GM12878 (cell line): ENCODE results near the gene WASF1. TPM values are rescaled to one million over a fixed set of nuclear protein-coding genes. Genes with fewer than 3 reads are reported as not detected.

ENCODE experiments used
- ATAC-seq: fragments of 200-7000 bp; cut with Tn5 transposase; 3 replicates; pipeline ENCODE4 v1.9.1; 2020; ENCODE audit warnings: mild to moderate bottlenecking, moderate library complexity
- BruUV-seq: library from RNA; stranded (reverse); fragments of 400-500 nt; replicated peaks from 2 replicates; lab custom pipeline; 2021; lab: Mats Ljungman, UMichigan
- CTCF ChIA-PET: fragments of 300-600 bp; sonication (Branson Sonifier 250); formaldehyde crosslinking; extraction: SDS; loops from one replicate; lab custom pipeline; 2021; ENCODE audit warnings: inconsistent platforms; lab: Yijun Ruan, JAX
- POLR2A ChIA-PET: fragments of 350-600 bp; formaldehyde crosslinking; extraction: SDS; loops from one replicate; lab custom pipeline; 2021; ENCODE audit warnings: inconsistent platforms; lab: Charles Lee
- RAD21 ChIA-PET: fragments of 300-600 bp; sonication (Branson Sonifier 250); formaldehyde crosslinking; loops from one replicate; lab custom pipeline; 2023; ENCODE audit warnings: antibody characterized with exemption; ENCODE audit not compliant: unreplicated experiment; lab: Charles Lee
- SMC1A ChIA-PET: fragments of 300-600 bp; sonication (Branson Sonifier 250); formaldehyde crosslinking; loops from one replicate; lab custom pipeline; 2023; ENCODE audit not compliant: unreplicated experiment, uncharacterized antibody; lab: Charles Lee
- DNase-seq: peaks from one replicate; pipeline ENCODE4 v3.0.0-alpha.2; 2011; ENCODE audit warnings: low read depth, low spot score
- FAIRE-seq: peaks from 3 replicates; lab custom pipeline; 2011; peaks lifted over from hg19 to GRCh38; lab: Jason Lieb, UNC
- H2AFZ ChIP-seq: 2 replicates; pipeline ENCODE4 v1.6.0; 2011; ENCODE audit warnings: low read depth, low read length, control low read depth; ENCODE audit not compliant: control insufficient read depth
- H3K27ac ChIP-seq: 2 replicates; pipeline ENCODE4 v1.5.1; 2011; ENCODE audit warnings: control low read depth; ENCODE audit not compliant: control insufficient read depth, insufficient read depth
- H3K27me3 ChIP-seq, 2 experiments: replicated peaks in 1 of 2; 2 replicates each; pipeline versions ENCODE4 v1.6.0 to v1.6.1; 2011; ENCODE audit warnings: low read length in 1 of 2; ENCODE audit not compliant: control insufficient read depth in 2 of 2, insufficient read depth in 2 of 2
- H3K36me3 ChIP-seq, 2 experiments: 2 replicates each; pipeline ENCODE4 v1.5.1; 2011; ENCODE audit warnings: low read length in 1 of 2; ENCODE audit not compliant: control insufficient read depth in 2 of 2, insufficient read depth in 2 of 2
- H3K4me1 ChIP-seq: 2 replicates; pipeline ENCODE4 v1.6.1; 2011; ENCODE audit warnings: mild to moderate bottlenecking, low read length, moderate library complexity, mixed read lengths; ENCODE audit not compliant: control insufficient read depth, insufficient read depth
- H3K4me2 ChIP-seq: 2 replicates; pipeline ENCODE4 v1.6.0; 2011; ENCODE audit warnings: control low read depth; ENCODE audit not compliant: control insufficient read depth, insufficient read depth
- H3K4me3 ChIP-seq: fragments of 200-600 bp; sonication (generic); 2 replicates; pipeline ENCODE4 v1.5.1; 2016
- H3K79me2 ChIP-seq: 2 replicates; pipeline ENCODE4 v1.6.0; 2011; ENCODE audit warnings: low read length; ENCODE audit not compliant: control insufficient read depth, insufficient read depth
- H3K9ac ChIP-seq: 2 replicates; pipeline ENCODE4 v1.8.0; 2011; ENCODE audit warnings: low read length, control low read depth, mixed read lengths; ENCODE audit not compliant: control insufficient read depth, insufficient read depth
- H3K9me3 ChIP-seq: replicated peaks from 3 replicates; pipeline ENCODE4 v1.5.1; 2011; ENCODE audit warnings: mild to moderate bottlenecking, low read length; ENCODE audit not compliant: control insufficient read depth, insufficient read depth
- H4K20me1 ChIP-seq: 2 replicates; pipeline ENCODE4 v1.6.0; 2011; ENCODE audit not compliant: control insufficient read depth, insufficient read depth
- HDAC6 ChIP-seq: fragments of 200-600 bp; sonication (generic); IDR thresholded peaks from one replicate; pipeline ENCODE4 v1.8.0; 2017; ENCODE audit warnings: antibody characterized with exemption; ENCODE audit not compliant: unreplicated experiment
- IKZF2 ChIP-seq, 2 experiments: fragments of 450-650 bp; IDR thresholded peaks; 2 replicates each; pipeline ENCODE4 v1.6.1; 2017; ENCODE audit warnings: mild to moderate bottlenecking in 2 of 2, moderate library complexity in 2 of 2
- TBL1XR1 ChIP-seq: IDR thresholded peaks from 2 replicates; pipeline ENCODE4 v1.6.1; 2012; ENCODE audit warnings: low read depth, low read length, improper control_type of control experiment
- WRNIP1 ChIP-seq: IDR thresholded peaks from 2 replicates; pipeline ENCODE4 v1.6.1; 2011; ENCODE audit warnings: low read depth, low read length, improper control_type of control experiment, borderline replicate concordance
- WGBS: methylation state at CpG from one replicate; pipeline ENCODE4 v1.1.6; 2016; ENCODE audit warnings: low lambda C conversion rate; ENCODE audit not compliant: insufficient replicate concordance, insufficient coverage; ENCODE audit errors: missing lambda C conversion rate; 5-methylcytosine and 5-hydroxymethylcytosine counted together
- in situ Hi-C: fragments of 300-500 bp; cut with MboI; formaldehyde crosslinking; loops from 9 replicates; pipeline ENCODE4 v1.14.3; 2018; ENCODE audit warnings: mixed read lengths
- intact Hi-C: fragments of 100-400 bp; cut with micrococcal nuclease; formaldehyde crosslinking; loops from one replicate; pipeline ENCODE4 v1.14.2; 2022; ENCODE audit not compliant: unreplicated experiment
- polyA plus RNA-seq, 11 experiments: library from polyadenylated mRNA; depleted of rRNA in 4 of 11; unstranded in 6 of 11; stranded (reverse) in 5 of 11; fragments of >200 nt; fragmentation: Nextera tagmentation in 4 of 11; fragmentation: Illumina TruSeq in 1 of 11; extraction: Ambion mirVana in 4 of 11; extraction: Trizol in 1 of 11; gene quantifications; 1 replicate in 1 of 11; 2 replicates in 10 of 11; pipeline versions ENCODE4 v1.2.1 to v1.2.3, GENCODE V29; 2011 to 2016; ENCODE audit warnings: inconsistent platforms in 2 of 11, missing spikeins in 2 of 11, low read depth in 1 of 11
- total RNA-seq, 4 experiments: library from RNA; depleted of rRNA in 3 of 4; stranded (reverse); fragments of >200 nt in 3 of 4; fragmentation: Illumina TruSeq in 1 of 4; extraction: Trizol in 1 of 4; gene quantifications; 2 replicates each; pipeline versions ENCODE4 v1.2.1 to v1.2.3, GENCODE V29; 2013 to 2021
- TF ChIP-seq, protein P1 (sequence below), 3 experiments: IDR thresholded peaks in 2 of 3; conservative IDR thresholded peaks in 1 of 3; 2 replicates each; pipeline ENCODE4 v1.5.1; 2011; ENCODE audit warnings: low read depth in 3 of 3, low read length in 3 of 3, mild to moderate bottlenecking in 3 of 3, control low read depth in 2 of 3, moderate library complexity in 2 of 3, inconsistent platforms in 1 of 3, mixed read lengths in 1 of 3; ENCODE audit not compliant: control insufficient read depth in 2 of 3, insufficient read depth in 1 of 3; ENCODE audit errors: extremely low read depth in 1 of 3

The WASF1 gene
- total and polyA plus RNA-seq, 10 of the 15 experiments (the other 5 are each of a cell fraction or from before 2014, with no cell fraction given): 1.3 to 10.2 (median 4.5) TPM

DNA sequence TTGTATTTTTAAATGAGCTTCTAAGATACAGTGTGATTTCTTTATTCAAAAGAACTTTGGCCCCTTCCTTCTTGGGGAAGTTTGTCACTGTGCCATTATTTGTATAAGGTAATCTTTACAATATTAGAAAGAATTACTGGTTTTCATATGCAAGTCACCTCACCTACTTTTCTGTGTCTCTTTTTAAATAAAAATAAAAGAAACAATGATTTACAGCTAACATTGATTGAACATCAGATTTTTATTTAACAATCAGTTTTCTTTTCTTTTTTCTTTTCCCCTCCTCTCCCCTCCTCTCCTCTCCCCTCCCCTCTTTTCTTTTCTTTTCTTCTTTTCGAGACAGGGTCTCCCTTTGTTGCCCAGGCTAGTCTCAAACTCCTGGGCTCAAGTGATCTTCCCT, 46.8 kb upstream of the WASF1 start:
- 100% methylated on average over 1 of the region's 1 CpG for WGBS
- no peak for TF ChIP-seq TBL1XR1
- no peak for TF ChIP-seq HDAC6
- no peak for TF ChIP-seq WRNIP1
- TF ChIP-seq, protein P1, sequence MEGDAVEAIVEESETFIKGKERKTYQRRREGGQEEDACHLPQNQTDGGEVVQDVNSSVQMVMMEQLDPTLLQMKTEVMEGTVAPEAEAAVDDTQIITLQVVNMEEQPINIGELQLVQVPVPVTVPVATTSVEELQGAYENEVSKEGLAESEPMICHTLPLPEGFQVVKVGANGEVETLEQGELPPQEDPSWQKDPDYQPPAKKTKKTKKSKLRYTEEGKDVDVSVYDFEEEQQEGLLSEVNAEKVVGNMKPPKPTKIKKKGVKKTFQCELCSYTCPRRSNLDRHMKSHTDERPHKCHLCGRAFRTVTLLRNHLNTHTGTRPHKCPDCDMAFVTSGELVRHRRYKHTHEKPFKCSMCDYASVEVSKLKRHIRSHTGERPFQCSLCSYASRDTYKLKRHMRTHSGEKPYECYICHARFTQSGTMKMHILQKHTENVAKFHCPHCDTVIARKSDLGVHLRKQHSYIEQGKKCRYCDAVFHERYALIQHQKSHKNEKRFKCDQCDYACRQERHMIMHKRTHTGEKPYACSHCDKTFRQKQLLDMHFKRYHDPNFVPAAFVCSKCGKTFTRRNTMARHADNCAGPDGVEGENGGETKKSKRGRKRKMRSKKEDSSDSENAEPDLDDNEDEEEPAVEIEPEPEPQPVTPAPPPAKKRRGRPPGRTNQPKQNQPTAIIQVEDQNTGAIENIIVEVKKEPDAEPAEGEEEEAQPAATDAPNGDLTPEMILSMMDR (IDR thresholded peaks at IDR 0.05 in 2 of 3, conservative IDR thresholded peaks at IDR 0.05 in 1 of 3; ENCODE audit: control insufficient read depth in 2 of 3, extremely low read depth in 1 of 3, insufficient read depth in 1 of 3, low read depth in 3 of 3, low read length in 3 of 3): no peak
- in situ Hi-C loops (no loop called here), intact Hi-C loops (no loop called here)
- no peak for FAIRE-seq
- Histone ChIP-seq H3K9me3 (no peaks in the 10 kb centered on the region), H3K4me3 (no peak overlapping the region), H3K79me2 (no peaks in the 10 kb centered on the region), H3K27ac (no peak overlapping the region), H3K9ac (no peak overlapping the region), H3K27me3 (no peaks in the 10 kb centered on the region), H3K4me1 (no peaks in the 10 kb centered on the region), H2AFZ (no peak overlapping the region), H3K36me3 (peaks cover 0 to 2% of the 10 kb centered on the region in 2 experiments; a peak in 2 of 4 replicates), H3K4me2 (no peak overlapping the region), H4K20me1 (no peaks in the 10 kb centered on the region)
- POLR2A ChIA-PET: no interaction called here
- no peak for ATAC-seq
- CTCF ChIA-PET: interaction anchor here (1.2 kb wide), 1 partner anchor 18 kb away, joined by 3 read pairs; no protein-coding TSS in a partner anchor
- DNase-seq: no peak
- RAD21 ChIA-PET: interaction anchor here (1.0 kb wide), 1 partner anchor 19 kb away, joined by 3 read pairs; no protein-coding TSS in a partner anchor
- SMC1A ChIA-PET: interaction anchor here (0.8 kb wide), 1 partner anchor 15 kb away, joined by 4 read pairs; no protein-coding TSS in a partner anchor
- no TSS peak for BruUV-seq

DNA sequence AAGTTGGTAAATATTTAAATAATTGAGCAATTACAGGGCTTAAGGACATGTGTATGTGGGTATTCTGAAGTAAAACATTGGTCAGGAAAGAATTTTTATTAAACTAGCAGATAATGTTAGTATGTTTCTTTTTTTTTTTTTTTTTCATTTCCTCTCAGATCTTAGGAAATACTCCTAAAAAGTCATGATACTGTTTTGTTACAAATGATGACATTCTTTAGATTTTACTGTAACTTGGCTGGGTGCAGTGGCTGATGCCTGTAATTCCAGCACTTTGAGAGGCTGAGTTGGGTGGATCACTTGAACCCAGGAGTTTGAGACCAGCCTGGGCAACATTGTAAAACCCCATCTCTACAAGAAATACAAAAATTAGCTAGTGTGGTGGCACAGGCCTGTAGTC, 42.3 kb upstream of the WASF1 start:
- no TSS peak for BruUV-seq
- Histone ChIP-seq H3K36me3 (peaks cover 0 to 6% of the 10 kb centered on the region in 2 experiments; a peak in 2 of 4 replicates), H3K4me1 (no peaks in the 10 kb centered on the region), H3K79me2 (no peaks in the 10 kb centered on the region), H3K9ac (no peak overlapping the region), H3K4me3 (no peak overlapping the region), H3K4me2 (no peak overlapping the region), H4K20me1 (no peaks in the 10 kb centered on the region), H3K9me3 (no peaks in the 10 kb centered on the region), H3K27me3 (no peaks in the 10 kb centered on the region), H3K27ac (no peak overlapping the region), H2AFZ (no peak overlapping the region)
- in situ Hi-C loops (no loop called here), intact Hi-C loops (no loop called here)
- RAD21 ChIA-PET: no interaction called here
- TF ChIP-seq HDAC6: no peak
- TF ChIP-seq IKZF2 (IDR thresholded peaks at IDR 0.05): no peak
- SMC1A ChIA-PET: interaction anchor here (4.0 kb wide), 1 partner anchor 15 kb away, joined by 15 read pairs; no protein-coding TSS in a partner anchor
- POLR2A ChIA-PET: no interaction called here
- FAIRE-seq (no peak), ATAC-seq (no peak), DNase-seq (no peak)
- CTCF ChIA-PET: no interaction called here
